Mesenchymal stem cell (in vitro differentiated cells and primary cell): ENCODE results near the gene HYCC1.
A peak's percentile ranks its signal among the peaks of the same experiment; 100 is the strongest.

Experiments used
- DNase-seq: peaks from one replicate; pipeline ENCODE4 v3.0.0-alpha.2; 2013
- H2AFZ ChIP-seq: one replicate; pipeline ENCODE4 v1.6.1; 2013; ENCODE audit warnings: low read depth, mild to moderate bottlenecking, control low read depth, inconsistent platforms, low read length, moderate library complexity
- H2AK5ac ChIP-seq: 2 replicates; pipeline ENCODE4 v1.6.1; 2013; ENCODE audit warnings: low read length, moderate library complexity, mild to moderate bottlenecking, inconsistent platforms; ENCODE audit not compliant: severe bottlenecking
- H2BK120ac ChIP-seq: one replicate; pipeline ENCODE4 v1.6.1; 2013; ENCODE audit warnings: low read depth, mild to moderate bottlenecking, inconsistent platforms, low read length, moderate library complexity
- H2BK12ac ChIP-seq, 2 experiments: one replicate each; pipeline ENCODE4 v1.6.1; 2013; ENCODE audit warnings: inconsistent platforms in 2 of 2, low read length in 2 of 2, mild to moderate bottlenecking in 2 of 2, moderate library complexity in 2 of 2, control low read depth in 1 of 2
- H2BK15ac ChIP-seq: one replicate; pipeline ENCODE4 v1.6.1; 2013; ENCODE audit warnings: mild to moderate bottlenecking, low read depth, inconsistent platforms; ENCODE audit not compliant: poor library complexity, severe bottlenecking
- H2BK5ac ChIP-seq: 2 replicates; pipeline ENCODE4 v1.6.1; 2013; ENCODE audit warnings: low read depth, mild to moderate bottlenecking, low read length, control low read depth, inconsistent platforms; ENCODE audit not compliant: poor library complexity, severe bottlenecking
- H3K14ac ChIP-seq, 2 experiments: one replicate each; pipeline ENCODE4 v1.6.1; 2013; ENCODE audit warnings: inconsistent platforms in 2 of 2, low read length in 2 of 2, control low read depth in 1 of 2, mild to moderate bottlenecking in 1 of 2, moderate library complexity in 1 of 2
- H3K18ac ChIP-seq, 2 experiments: one replicate each; pipeline ENCODE4 v1.6.1; 2013; ENCODE audit warnings: inconsistent platforms in 2 of 2, low read length in 2 of 2, control low read depth in 1 of 2, low read depth in 1 of 2, mild to moderate bottlenecking in 1 of 2
- H3K23ac ChIP-seq, 2 experiments: one replicate each; pipeline ENCODE4 v1.6.1; 2013; ENCODE audit warnings: inconsistent platforms in 2 of 2, low read length in 2 of 2, mild to moderate bottlenecking in 2 of 2, moderate library complexity in 2 of 2, control low read depth in 1 of 2
- H3K27ac ChIP-seq: 2 replicates; pipeline ENCODE4 v1.5.1; 2013; ENCODE audit warnings: mild to moderate bottlenecking, moderate library complexity, low read length, control low read depth, inconsistent platforms; ENCODE audit not compliant: poor library complexity, severe bottlenecking
- H3K27me3 ChIP-seq, 2 experiments: 2 replicates each; pipeline versions ENCODE4 v1.6.1 to v1.7.0; 2013; ENCODE audit warnings: low read length in 2 of 2, mild to moderate bottlenecking in 2 of 2, moderate library complexity in 2 of 2, control low read depth in 1 of 2, inconsistent platforms in 1 of 2; ENCODE audit not compliant: control insufficient read depth in 1 of 2, insufficient read depth in 1 of 2
- H3K36me3 ChIP-seq, 2 experiments: 2 replicates each; pipeline versions ENCODE4 v1.6.1 to v1.7.0; 2013; ENCODE audit warnings: low read length in 2 of 2, control low read depth in 1 of 2, inconsistent platforms in 1 of 2, low read depth in 1 of 2, mild to moderate bottlenecking in 1 of 2; ENCODE audit not compliant: insufficient read depth in 2 of 2, control insufficient read depth in 1 of 2
- H3K4ac ChIP-seq, 2 experiments: one replicate each; pipeline ENCODE4 v1.6.1; 2013; ENCODE audit warnings: inconsistent platforms in 2 of 2, low read length in 2 of 2, mild to moderate bottlenecking in 2 of 2, moderate library complexity in 2 of 2, control low read depth in 1 of 2, low read depth in 1 of 2
- H3K4me1 ChIP-seq: 2 replicates; pipeline ENCODE4 v1.6.1; 2013; ENCODE audit warnings: low read depth, low read length, control low read depth; ENCODE audit not compliant: control insufficient read depth, insufficient read depth
- H3K4me2 ChIP-seq: 2 replicates; pipeline ENCODE4 v1.6.1; 2013; ENCODE audit warnings: low read length, mild to moderate bottlenecking, inconsistent platforms; ENCODE audit not compliant: poor library complexity, severe bottlenecking
- H3K4me3 ChIP-seq, 2 experiments: 2 replicates each; pipeline versions ENCODE4 v1.5.1 to v1.7.0; 2013; ENCODE audit warnings: low read length in 2 of 2, mild to moderate bottlenecking in 2 of 2, control low read depth in 1 of 2, low read depth in 1 of 2; ENCODE audit not compliant: insufficient read depth in 1 of 2
- H3K79me1 ChIP-seq: replicated peaks from 2 replicates; pipeline ENCODE4 v1.6.1; 2013; ENCODE audit warnings: mild to moderate bottlenecking, control low read depth, low read length, inconsistent platforms; ENCODE audit not compliant: poor library complexity, severe bottlenecking
- H3K9ac ChIP-seq: 2 replicates; pipeline ENCODE4 v1.7.0; 2013; ENCODE audit warnings: mild to moderate bottlenecking, low read length, moderate library complexity
- H3K9me3 ChIP-seq: 2 replicates; pipeline ENCODE4 v1.7.0; 2013; ENCODE audit warnings: mild to moderate bottlenecking, low read length; ENCODE audit not compliant: control insufficient read depth
- H4K8ac ChIP-seq: one replicate; pipeline ENCODE4 v1.6.1; 2013; ENCODE audit warnings: inconsistent platforms, mild to moderate bottlenecking, low read length, moderate library complexity
- H4K91ac ChIP-seq: one replicate; pipeline ENCODE4 v1.6.1; 2013; ENCODE audit warnings: mild to moderate bottlenecking, low read length, inconsistent platforms
- WGBS: methylation state at CpG from one replicate; pipeline ENCODE4 v1.1.7; 2013; ENCODE audit warnings: mixed read lengths; 5-methylcytosine and 5-hydroxymethylcytosine counted together

Gene HYCC1

GRCh38 chr7:22992874-22993840 is 20.8 kb downstream of the HYCC1 start:
- Histone ChIP-seq H3K4me1 (no peaks in the 10 kb centered on the region), H4K8ac (no peak overlapping the region), H3K79me1 (peaks cover 13% of the 10 kb centered on the region), H3K4ac (no peak overlapping the region), H2AK5ac (no peak overlapping the region), H3K9me3 (no peaks in the 10 kb centered on the region), H3K9ac (no peak overlapping the region), H3K18ac (no peak overlapping the region), H3K4me2 (no peak overlapping the region), H3K14ac (no peak overlapping the region), H3K23ac (no peak overlapping the region), H3K4me3 (no peak overlapping the region), H2BK12ac (no peak overlapping the region), H4K91ac (no peak overlapping the region), H2AFZ (no peak overlapping the region), H3K36me3 (peaks cover 0 to 28% of the 10 kb centered on the region in 2 experiments), H2BK120ac (no peak overlapping the region), H3K27ac (no peak overlapping the region), H3K27me3 (no peaks in the 10 kb centered on the region), H2BK5ac (no peak overlapping the region), H2BK15ac (no peak overlapping the region)
- 39% methylated on average over 1 of the region's 3 CpGs for WGBS
- peak; percentile 41 for DNase-seq

- H3K9ac ChIP-seq = peak overlapping the region; percentile 67
- WGBS = no CpG with 5 or more reads among the region's 1 CpG
- no peak overlapping the region for H2BK12ac ChIP-seq
Measured at GRCh38 chr7:22990588-22990949, 23.4 kb downstream of the HYCC1 start.

GRCh38 chr7:22989643-22990587 is 24.0 kb downstream of the HYCC1 start:
- Histone ChIP-seq H2BK5ac (no peak overlapping the region), H3K14ac (no peak overlapping the region), H3K9me3 (no peaks in the 10 kb centered on the region), H3K23ac (no peak overlapping the region), H3K4me2 (no peak overlapping the region), H3K4me3 (no peak overlapping the region), H4K8ac (no peak overlapping the region), H3K27me3 (no peaks in the 10 kb centered on the region), H4K91ac (no peak overlapping the region), H2AFZ (no peak overlapping the region), H3K4ac (no peak overlapping the region), H3K4me1 (no peaks in the 10 kb centered on the region), H2AK5ac (no peak overlapping the region), H2BK12ac (no peak overlapping the region), H3K27ac (no peak overlapping the region), H3K9ac (peak overlapping the region; percentile 67), H3K79me1 (peaks cover 9% of the 10 kb centered on the region), H3K18ac (no peak overlapping the region), H3K36me3 (peaks cover 0 to 35% of the 10 kb centered on the region in 2 experiments), H2BK15ac (no peak overlapping the region), H2BK120ac (no peak overlapping the region)
- 100% methylated on average over 2 of the region's 3 CpGs for WGBS
- peak; percentile 65 for DNase-seq

More at GRCh38 chr7:22990588-22990949, 23.4 kb downstream of the HYCC1 start:
- Histone ChIP-seq H2BK120ac (no peak overlapping the region), H3K4ac (no peak overlapping the region), H3K27ac (no peak overlapping the region), H4K91ac (no peak overlapping the region), H3K36me3 (peaks cover 0 to 33% of the 10 kb centered on the region in 2 experiments), H2BK15ac (no peak overlapping the region), H3K14ac (no peak overlapping the region), H3K27me3 (no peaks in the 10 kb centered on the region), H3K23ac (no peak overlapping the region), H2AFZ (no peak overlapping the region), H2AK5ac (no peak overlapping the region), H3K4me2 (no peak overlapping the region), H3K4me1 (no peaks in the 10 kb centered on the region), H3K18ac (no peak overlapping the region), H3K9me3 (no peaks in the 10 kb centered on the region), H2BK5ac (no peak overlapping the region), H4K8ac (no peak overlapping the region), H3K79me1 (peaks cover 9% of the 10 kb centered on the region), H3K4me3 (no peak overlapping the region)
- DNase-seq = peak; percentile 83

GRCh38 chr7:22985436-22985835 is 28.5 kb downstream of the HYCC1 start:
- no peak overlapping the region for H4K8ac ChIP-seq
- no peak overlapping the region for H3K9ac ChIP-seq
- no peak overlapping the region for H3K4ac ChIP-seq
- H2BK12ac ChIP-seq = no peak overlapping the region
- no peak overlapping the region for H2BK5ac ChIP-seq
- H2BK120ac ChIP-seq = no peak overlapping the region
- H2AK5ac ChIP-seq = no peak overlapping the region
- no peak overlapping the region for H3K14ac ChIP-seq
- H3K79me1 ChIP-seq = peaks cover 15% of the 10 kb centered on the region
- no peak overlapping the region for H4K91ac ChIP-seq
- no peak overlapping the region for H2BK15ac ChIP-seq
- H3K4me2 ChIP-seq = no peak overlapping the region
- H3K4me1 ChIP-seq = no peaks in the 10 kb centered on the region
- no peaks in the 10 kb centered on the region for H3K27me3 ChIP-seq
- H3K9me3 ChIP-seq = no peaks in the 10 kb centered on the region
- no peak overlapping the region for H3K18ac ChIP-seq
- H3K23ac ChIP-seq = no peak overlapping the region
- no peak overlapping the region for H3K4me3 ChIP-seq
- WGBS = 100% methylated on average over 2 of the region's 5 CpGs
- no peak overlapping the region for H3K27ac ChIP-seq
- no peak overlapping the region for H2AFZ ChIP-seq
- peaks cover 0 to 48% of the 10 kb centered on the region in 2 experiments for H3K36me3 ChIP-seq
- DNase-seq = no peak
